Measurements from ENCODE around the gene RPA3.

DNA sequence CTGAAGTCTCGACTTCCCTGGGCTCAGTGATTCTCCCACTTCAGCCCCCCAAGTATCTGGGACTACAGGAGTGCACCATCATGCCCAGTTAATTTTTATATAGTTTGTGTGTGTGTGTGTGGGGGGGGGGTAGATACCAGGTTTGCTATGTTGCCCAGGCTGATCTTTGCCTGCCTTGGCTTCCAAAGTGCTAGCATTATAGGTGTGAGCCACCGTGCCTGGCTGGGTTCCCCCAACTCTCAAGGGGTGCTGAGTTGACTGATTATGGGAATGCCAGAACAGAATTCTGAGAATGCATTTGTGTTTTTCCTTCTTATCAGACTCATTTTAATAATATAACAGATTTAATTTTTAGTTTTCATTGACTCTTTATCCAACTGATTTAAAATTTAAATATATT lies 19.5 kb downstream of the RPA3 start:
- TF ChIP-seq, protein P1, sequence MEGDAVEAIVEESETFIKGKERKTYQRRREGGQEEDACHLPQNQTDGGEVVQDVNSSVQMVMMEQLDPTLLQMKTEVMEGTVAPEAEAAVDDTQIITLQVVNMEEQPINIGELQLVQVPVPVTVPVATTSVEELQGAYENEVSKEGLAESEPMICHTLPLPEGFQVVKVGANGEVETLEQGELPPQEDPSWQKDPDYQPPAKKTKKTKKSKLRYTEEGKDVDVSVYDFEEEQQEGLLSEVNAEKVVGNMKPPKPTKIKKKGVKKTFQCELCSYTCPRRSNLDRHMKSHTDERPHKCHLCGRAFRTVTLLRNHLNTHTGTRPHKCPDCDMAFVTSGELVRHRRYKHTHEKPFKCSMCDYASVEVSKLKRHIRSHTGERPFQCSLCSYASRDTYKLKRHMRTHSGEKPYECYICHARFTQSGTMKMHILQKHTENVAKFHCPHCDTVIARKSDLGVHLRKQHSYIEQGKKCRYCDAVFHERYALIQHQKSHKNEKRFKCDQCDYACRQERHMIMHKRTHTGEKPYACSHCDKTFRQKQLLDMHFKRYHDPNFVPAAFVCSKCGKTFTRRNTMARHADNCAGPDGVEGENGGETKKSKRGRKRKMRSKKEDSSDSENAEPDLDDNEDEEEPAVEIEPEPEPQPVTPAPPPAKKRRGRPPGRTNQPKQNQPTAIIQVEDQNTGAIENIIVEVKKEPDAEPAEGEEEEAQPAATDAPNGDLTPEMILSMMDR (IDR thresholded peaks at IDR 0.05) = no peak
- TF ChIP-seq POLR2A (IDR thresholded peaks at IDR 0.05) (no peak), POLR2AphosphoS5 (IDR thresholded peaks at IDR 0.05) (no peak), EP300 (IDR thresholded peaks at IDR 0.05) (no peak)

All from upper lobe of left lung (tissue), 4 donors.